ENCODE data around the gene MAPKBP1.
"Not testable (repeated sequence)": the region's sequence is repeated elsewhere in the genome, so short reads cannot be mapped to it uniquely, and the experiment has no call there.

Gene MAPKBP1, protein sequence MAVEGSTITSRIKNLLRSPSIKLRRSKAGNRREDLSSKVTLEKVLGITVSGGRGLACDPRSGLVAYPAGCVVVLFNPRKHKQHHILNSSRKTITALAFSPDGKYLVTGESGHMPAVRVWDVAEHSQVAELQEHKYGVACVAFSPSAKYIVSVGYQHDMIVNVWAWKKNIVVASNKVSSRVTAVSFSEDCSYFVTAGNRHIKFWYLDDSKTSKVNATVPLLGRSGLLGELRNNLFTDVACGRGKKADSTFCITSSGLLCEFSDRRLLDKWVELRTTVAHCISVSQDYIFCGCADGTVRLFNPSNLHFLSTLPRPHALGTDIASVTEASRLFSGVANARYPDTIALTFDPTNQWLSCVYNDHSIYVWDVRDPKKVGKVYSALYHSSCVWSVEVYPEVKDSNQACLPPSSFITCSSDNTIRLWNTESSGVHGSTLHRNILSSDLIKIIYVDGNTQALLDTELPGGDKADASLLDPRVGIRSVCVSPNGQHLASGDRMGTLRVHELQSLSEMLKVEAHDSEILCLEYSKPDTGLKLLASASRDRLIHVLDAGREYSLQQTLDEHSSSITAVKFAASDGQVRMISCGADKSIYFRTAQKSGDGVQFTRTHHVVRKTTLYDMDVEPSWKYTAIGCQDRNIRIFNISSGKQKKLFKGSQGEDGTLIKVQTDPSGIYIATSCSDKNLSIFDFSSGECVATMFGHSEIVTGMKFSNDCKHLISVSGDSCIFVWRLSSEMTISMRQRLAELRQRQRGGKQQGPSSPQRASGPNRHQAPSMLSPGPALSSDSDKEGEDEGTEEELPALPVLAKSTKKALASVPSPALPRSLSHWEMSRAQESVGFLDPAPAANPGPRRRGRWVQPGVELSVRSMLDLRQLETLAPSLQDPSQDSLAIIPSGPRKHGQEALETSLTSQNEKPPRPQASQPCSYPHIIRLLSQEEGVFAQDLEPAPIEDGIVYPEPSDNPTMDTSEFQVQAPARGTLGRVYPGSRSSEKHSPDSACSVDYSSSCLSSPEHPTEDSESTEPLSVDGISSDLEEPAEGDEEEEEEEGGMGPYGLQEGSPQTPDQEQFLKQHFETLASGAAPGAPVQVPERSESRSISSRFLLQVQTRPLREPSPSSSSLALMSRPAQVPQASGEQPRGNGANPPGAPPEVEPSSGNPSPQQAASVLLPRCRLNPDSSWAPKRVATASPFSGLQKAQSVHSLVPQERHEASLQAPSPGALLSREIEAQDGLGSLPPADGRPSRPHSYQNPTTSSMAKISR (N-terminal part only)

DNA sequence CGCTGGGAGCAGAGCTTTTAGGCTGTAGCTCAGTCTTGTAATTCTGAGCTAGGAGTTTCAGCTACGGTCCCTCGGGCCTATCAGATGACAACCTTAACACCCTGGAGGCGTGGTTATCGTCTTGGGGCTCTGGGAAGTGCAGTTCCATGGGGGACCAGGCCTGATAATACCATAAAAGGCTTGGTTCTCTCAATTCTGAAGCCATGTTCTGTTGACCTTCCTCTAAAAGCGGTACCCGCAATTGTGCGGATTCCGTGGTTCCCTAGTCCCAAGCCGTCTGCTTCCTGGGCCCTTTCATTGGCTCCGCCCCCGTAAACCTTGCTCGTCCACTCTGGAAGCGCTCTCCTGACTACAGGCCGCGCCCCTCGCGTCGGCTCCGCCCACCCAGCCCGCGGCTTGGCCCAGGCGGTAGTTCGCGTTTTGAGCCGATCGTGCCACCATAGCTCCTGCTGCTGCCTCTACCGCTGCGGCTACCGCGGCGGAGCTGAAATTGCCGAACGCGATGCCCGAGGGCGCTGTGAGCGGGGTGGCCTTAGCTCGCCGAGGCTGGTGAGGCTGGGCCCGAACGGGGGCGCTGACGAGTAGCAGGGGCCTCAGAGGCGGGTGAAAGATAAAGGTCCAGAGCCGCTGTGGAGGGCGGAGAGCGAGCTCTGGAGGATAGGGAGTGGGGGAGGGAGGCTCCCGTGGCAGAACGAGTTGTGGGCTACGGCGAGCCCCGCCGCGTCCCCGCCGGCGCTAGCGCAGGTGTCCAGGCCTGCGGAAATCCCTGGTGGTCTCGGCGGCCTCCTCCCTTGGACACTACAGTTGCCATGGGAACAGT lies at the start of gene MAPKBP1:
TSS of gene MAPKBP1 (plus strand) at position 423 of the 820 bp plus-strand sequence. CDS start 792 bp downstream, outside the sequence.
- peak; percentile 98 for DNase-seq (ENCODE audit: low read depth)

DNA sequence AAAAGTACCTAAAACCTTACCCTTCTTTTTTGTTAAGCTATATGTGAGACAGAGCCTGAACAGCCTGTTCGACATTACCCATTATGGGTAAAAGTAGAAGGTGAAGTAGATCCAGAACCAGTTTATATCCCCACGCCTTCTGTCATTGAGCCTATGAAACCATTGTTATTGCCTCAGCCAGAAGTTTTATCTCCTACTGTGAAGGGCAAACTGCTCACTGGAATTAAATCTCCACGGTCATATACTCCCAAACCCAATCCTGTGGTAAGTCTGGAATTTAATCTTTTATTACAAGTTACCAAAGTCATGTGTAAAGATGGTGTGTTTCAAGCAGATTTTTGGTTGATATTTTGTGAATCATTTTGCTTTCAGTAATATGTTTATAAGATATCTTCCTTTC lies 47.1 kb upstream of the MAPKBP1 start:
- no peak for DNase-seq (ENCODE audit: low read depth)

DNA sequence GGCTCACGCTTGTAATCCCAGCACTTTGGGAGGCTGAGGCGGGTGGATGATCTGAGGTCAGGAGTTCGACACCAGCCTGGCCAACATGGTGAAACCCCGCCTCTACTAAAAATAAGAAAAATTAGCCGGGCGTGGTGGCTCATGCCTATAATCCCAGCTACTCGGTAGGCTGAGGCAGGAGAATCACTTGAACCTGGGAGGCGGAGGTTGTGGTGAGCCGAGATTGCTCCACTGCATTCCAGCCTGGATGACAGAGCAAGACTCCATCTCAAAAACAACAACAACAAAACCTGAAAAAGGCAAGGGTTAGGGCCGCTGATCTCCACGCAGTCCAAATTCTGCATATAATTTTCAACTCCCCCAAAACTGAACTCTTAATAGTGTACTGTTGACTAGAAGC lies 46.2 kb upstream of the MAPKBP1 start:
- not testable (repeated sequence) for DNase-seq (ENCODE audit: low read depth)

DNA sequence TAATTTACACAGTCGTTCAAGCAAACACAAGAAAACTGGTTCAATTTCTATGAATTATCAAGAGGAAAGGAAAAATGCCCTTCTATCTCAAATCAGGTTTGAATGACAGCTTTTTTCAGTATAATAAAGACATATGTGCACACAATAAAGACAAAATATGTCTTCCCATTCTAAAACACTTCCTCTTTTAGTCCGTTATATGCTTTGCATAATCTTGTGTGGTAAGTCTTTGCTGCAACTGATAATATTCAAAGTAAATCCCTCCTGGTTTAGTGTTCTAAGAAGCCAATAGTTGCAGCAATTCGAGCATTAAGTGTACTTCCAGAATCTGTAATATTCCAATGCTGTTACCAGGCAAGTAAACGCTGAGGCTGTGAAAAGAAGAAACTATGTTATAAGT lies 43.7 kb upstream of the MAPKBP1 start:
- no peak for DNase-seq (ENCODE audit: low read depth)

DNA sequence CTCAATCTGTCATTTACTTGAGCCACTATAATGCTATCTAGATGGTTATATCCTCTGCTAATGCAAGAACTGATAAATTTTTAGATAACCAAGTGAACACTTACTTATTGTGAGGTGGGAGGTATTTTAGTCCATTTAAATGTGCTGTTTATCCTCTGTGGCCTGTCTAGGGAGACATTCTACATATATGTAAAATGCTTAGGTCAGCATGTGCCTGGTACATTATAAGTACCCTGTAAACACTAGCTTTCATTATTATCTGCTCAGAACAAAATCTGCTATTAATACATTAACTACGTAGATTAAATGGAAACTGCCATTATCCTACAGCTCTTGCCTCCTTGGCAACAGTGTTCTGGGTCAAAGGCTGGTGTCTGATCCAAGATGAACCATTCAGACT lies 41.8 kb upstream of the MAPKBP1 start:
- DNase-seq (ENCODE audit: low read depth) = no peak

DNA sequence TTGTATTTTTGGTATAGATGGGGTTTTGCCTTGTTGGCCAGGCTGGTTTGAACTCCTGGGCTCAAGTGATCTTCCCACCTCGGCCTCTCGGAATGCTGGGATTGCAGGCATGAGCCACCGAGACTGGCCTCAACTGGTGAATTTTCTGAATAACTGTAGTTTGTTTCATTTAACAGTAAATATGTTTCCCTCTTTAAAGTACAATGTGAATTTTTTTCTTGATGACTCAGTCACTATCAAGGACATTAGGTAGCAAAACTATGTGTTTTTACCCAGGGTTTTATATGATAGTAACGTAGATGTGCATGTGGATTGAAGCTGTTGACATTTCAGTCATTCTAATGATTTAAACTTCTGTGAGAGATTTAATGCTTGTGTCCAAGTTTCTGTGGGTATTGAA lies 40.2 kb upstream of the MAPKBP1 start:
- DNase-seq (ENCODE audit: low read depth) = no peak

DNA sequence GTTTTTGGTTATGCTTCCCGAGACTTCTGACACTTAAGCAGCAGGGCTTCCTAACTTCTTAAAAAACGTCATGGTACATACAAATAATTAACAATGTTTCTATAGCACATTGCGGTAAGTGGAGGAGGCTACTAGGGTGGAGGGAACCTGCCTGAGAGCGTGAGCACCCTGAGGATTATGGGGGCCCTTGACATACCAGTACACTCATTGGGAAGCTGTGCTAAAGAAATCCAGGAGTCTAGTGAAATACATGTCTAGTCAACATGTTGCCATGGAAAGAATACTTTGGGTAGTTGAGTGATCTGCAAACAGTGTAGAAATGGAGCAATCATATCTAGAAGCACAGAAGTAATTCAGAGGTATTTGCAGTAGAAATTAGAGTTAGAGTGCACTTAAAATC lies 39.2 kb upstream of the MAPKBP1 start:
- DNase-seq (ENCODE audit: low read depth) = no peak

DNA sequence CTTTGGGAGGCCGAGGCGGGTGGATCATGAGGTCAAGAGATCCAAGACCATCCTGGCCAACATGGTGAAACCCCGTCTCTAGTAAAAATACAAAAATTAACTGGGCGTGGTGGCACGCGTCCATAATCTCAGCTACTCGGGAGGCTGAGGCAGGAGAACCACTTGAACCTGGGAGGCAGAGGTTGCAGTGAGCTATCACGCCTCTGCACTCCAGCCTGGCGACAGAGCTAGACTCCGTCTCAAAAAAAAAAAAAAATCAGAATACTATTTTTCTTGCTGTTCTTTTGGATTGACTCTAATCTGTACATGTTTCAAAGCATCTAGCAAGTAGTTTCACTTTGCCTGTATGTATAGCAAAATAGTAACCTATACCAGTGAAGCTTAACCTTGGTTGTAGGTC lies 38.8 kb upstream of the MAPKBP1 start:
- not testable (repeated sequence) for DNase-seq (ENCODE audit: low read depth)

DNA sequence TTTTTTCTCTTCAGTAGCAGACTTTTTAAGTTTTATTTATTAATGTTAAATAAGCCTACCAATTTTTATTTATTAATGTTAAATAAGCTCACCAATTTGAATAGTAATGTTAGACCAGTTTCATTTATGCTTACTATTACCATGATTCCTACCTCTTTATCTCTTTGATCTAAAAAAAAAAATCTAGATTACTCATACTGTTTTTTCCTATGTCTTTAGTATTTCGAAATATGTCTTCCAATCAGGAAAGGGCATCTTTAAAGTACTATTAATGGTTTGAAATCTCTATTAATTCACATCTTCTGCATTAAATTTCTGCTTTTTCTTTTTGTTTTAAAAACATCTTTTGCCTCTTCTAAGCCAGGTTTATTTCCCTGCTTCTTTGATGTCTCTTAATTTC lies 27.5 kb upstream of the MAPKBP1 start:
- no peak for DNase-seq (ENCODE audit: low read depth)

DNA sequence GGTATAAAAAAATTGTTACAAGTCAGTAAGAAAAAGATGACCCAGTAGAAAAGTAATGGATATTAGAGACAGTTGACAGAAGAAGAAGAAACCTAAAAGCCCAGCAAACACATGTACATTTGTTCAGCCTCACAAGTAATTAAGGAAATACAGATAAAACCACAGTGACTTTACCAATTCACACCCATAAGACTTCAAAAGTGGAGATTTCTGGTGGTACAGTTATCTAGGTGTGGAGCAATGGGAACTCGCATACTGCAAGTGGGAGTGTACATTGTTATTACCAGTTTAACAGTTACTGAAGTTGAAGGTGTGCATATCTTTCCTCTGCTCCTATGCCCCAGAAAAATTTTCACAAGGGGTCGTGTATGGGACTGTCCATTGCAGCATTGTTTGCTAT lies 18.1 kb upstream of the MAPKBP1 start:
- DNase-seq (ENCODE audit: low read depth) = no peak

DNA sequence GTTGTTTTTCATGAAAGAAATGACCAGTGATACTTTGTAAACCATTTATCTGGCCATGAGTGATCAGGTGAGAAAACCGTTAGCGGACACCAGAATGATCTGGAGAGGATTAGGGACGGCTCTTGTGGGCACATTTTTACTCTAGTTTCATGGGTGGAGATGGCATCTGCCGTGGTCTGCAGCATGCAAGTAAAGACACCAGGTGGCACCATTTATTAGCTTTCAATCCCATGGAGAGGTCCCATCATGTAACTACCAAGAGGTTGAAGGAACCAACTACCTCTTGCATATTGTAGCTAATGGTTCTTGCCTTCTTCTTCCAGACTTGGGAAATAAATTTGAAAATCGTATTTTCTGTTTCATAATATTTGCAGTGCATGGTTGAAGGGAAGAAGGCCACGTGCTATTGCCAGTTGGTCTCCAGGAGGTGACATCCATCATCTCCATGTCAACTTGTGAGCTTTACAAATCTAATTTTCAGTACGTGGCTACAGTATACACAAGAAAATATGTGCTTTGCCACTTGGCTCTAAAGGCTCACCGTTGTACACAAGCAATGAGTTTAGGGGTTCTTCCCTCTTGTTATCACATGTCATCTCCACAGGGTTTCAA lies 1.5 kb upstream of the MAPKBP1 start:
- peak; percentile 74 for DNase-seq (ENCODE audit: low read depth)

DNA sequence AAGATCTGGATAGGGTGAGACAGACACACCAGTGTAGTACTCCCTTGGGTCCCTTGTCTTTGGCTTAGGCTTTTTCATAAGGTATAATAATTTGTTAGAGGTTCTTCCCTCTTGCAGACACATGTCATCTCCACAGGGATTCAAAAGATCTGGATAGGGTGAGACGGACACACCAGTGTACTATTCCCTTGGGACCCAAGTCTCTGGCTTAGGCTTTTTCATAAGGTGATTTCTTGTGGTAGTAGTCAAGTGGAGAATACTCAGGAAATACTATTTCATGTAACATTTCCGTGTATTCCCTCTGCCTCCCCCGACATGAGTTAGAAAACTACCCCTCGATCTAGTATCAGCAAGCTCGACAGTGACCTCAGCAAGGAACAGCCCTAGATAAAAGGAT lies 954 bp upstream of the MAPKBP1 start:
- no peak for DNase-seq (ENCODE audit: low read depth)

DNA sequence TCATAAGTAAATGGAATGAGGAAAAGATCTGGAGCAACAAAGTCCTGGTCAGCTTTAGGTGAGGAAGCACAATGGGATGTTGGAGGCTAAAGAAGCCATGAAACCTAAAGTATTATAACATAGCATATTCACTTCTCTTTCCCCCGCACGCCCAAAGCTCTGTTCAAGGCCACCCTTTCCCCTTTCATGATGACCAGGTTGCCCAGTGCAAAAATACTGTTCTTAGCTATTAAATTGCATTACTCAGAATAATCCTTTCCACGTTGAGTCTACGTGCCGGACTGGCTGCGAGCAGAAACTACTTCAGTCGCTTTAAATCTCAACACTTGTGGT lies 589 bp upstream of the MAPKBP1 start:
- no peak for DNase-seq (ENCODE audit: low read depth)

DNA sequence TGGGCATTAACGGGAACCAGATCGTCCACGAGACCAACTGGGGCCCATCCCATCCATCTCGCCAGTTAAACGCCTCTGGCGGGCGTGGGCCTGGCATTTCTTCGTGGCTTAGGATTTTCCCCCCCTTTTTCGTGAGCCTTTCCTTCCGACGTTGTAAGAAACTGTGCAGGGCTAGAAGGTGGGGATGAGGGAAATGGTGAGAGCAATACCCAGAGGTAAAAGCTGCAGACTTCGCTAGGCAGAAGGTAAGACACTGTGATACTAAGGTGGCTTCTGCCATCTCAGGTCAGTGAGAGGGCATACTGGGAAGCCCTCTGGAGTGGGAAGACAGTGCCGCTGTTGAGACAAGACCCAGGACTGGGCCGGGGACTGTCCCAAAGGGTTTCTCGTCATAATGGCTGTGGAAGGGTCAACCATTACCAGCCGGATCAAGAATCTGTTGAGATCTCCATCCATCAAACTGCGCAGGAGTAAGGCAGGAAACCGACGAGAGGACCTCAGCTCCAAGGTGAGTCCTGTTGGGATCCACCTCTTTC lies 666 bp downstream of the MAPKBP1 start:
- DNase-seq (ENCODE audit: low read depth) = no peak

DNA sequence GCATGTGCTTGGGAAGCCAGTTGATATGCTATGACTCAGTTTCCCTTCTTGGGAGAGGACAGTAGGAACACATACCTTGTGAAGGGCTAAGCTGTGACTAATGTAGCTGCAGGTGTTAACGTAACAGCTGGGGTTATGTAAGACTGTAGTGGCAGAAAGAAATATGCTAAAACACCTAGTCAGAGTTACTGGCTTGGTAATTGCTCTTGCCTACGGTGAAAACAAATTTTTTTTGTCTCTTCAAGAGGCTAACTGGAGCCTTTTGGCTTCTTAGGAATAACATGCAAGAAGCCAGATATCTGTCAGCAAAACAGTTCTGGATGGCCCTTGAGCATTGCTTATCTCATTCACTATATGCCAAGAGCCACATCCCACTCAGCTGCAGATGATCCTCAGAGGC lies 1.4 kb downstream of the MAPKBP1 start:
- no peak for DNase-seq (ENCODE audit: low read depth)

DNA sequence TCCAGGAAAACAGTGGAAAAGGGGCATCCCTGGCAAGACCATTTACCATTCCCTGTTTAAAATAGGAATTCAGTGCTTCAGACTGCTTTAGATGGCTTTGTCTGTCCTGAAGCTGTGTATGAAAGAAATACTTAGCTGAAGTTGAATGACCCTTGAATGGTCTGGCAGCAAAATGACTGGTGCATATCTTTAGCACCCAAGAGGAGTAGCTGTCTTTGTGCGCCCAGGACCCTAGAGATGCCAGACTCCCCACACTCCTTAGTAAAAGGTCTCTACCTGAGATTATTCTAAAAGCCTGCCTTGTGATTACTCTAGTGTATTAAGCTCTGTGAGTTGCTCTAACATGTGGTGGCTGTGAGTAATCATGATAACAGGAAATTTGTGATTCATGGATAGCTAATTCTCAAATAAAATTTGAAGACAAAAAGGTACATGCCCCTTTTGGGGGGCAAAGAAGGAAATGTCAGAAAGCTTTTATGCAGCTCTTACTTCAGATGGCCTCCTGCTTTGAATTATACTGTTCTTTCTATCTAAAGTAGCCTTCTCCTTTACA lies 3.2 kb downstream of the MAPKBP1 start:
- DNase-seq (ENCODE audit: low read depth) = no peak

DNA sequence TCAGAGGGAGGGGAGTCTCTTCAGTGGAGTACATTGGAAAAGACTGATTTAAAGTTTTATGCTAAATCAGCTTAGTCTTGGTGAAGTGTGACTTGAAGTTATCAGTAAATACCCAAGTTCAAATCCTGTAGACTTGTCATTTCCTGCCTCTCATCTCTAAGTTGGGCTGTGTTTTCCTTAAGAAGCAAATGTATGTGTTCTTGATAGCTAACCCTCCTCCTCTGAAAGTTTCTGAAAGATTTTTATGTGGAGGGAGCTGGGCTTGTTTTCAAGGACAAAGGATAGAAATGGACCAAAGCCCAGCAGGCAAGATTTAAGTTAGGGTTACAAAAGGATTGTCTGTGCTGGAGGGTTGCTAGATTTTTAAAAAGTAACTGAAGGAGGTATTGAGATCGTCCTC lies 4.2 kb downstream of the MAPKBP1 start:
- no peak for DNase-seq (ENCODE audit: low read depth)

DNA sequence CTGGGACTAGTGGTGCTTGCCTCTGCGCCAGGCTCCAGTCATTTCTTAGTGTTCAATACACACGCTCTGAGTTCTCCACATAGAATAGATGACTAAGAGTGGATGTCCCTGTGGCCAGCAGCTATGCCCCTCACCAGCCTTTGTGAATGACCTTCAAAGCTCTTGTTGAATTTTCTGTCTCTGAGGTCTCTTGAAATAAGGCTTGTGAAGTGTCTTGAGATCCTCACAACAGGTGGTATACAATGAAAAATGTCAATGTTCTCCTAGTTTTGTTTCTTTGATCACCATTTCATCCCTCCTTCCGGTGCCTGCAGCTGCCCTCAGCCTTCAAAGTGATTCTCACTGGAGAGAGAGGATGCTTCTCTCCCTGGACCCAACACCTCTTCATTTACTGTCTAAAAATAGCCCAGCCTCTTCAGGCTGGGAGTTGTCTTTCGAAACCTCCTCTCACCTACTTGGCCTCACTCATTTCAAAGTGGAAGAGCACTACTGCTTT lies 5.4 kb downstream of the MAPKBP1 start:
- DNase-seq (ENCODE audit: low read depth) = no peak

DNA sequence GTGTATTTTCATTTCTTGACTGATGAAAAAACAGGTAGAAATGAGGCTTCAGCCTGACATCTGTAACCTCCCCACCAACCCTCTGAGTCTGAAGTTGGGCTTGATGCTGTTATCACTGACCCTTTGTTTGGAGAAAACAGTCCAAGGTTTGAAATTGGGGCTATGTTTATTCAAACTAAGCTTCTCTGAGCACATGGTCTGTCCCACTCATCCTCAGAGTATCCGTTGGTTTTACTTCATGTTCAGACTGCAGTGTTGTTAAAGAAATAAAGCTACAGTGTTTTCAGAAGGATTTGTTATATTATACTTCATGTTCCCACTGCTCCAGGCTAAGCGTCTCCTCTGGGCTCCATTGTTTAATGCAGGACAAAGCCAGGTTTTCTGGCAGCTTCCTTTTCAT lies 6.0 kb downstream of the MAPKBP1 start:
- DNase-seq (ENCODE audit: low read depth) = no peak

DNA sequence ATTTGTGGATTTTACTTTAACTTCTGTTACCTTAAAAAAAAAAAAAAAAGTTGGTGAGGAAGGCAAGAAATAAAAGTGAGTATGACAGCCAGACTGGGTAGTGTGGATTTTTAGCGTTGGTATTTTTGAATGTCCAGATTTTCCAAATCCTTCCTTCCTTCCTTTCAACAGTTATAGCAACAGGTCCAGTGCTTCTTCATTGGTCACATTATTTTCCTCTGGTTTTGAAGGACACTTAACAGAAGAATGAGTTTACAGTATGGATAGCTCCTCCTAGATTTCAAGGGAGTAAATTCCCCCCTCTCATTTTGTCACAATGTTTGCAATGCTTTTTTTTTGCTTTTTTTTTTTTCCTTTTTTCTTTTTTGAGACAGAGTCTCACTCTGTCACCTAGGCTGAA lies 6.4 kb downstream of the MAPKBP1 start:
- no peak for DNase-seq (ENCODE audit: low read depth)
